Activated naive CD4-positive, alpha-beta T cell treated with anti-CD3 and anti-CD28 coated beads, Interleukin-2, amount 50 U/mL, for 16 hours (primary cell): Measurements from ENCODE around the gene CCSER2.

Experiments
- DNase-seq: peaks from one replicate; pipeline ENCODE4 v3.0.0-alpha.2; 2020

Gene CCSER2

DNA sequence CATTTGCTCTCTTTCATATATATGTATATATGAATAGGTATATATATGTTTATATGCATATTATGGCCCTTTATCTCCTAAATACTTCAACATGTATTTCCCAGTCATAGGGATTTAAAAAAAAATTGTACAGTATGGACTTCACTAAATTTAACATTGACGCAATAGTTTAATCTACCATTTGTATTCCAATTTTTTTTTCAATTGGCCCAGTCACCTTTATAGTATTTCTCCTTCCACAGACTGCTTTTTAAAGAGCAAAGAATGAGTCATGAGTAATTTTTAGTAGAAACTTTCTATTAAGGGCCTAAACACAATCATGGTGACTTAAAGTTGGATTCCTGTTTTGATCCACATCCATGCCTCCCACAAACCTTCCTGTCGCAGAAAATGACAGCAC is 20.5 kb downstream of the CCSER2 start:
- no peak for DNase-seq

DNA sequence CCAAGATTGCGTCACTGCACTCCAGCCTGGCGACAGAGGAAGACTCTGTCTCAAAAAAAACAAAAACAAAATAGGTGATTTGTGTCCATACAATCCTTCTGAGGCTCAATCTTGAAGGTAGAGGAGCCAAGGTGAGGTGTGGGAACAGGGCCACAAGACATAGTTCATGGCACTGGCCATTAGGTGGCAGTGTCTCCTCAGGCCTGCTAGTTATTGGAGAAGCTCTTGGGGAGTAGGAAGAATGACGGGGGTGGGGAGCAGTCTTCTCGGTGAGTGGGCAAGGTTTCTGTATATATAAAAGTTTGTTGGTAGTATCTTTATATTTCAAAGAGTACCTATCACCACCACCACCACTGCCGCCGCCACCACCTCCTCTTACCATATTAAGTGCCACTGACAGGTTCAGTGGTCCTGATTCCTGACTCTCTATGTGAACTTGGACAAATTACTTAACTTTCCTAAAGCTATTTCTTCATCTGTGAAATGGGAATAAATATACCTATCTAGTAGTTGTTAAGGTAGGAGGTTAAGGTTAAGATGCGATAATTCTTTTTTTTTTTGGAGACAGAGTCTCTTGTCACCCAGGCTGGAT is 24.0 kb downstream of the CCSER2 start:
- DNase-seq, result peak; percentile 75

DNA sequence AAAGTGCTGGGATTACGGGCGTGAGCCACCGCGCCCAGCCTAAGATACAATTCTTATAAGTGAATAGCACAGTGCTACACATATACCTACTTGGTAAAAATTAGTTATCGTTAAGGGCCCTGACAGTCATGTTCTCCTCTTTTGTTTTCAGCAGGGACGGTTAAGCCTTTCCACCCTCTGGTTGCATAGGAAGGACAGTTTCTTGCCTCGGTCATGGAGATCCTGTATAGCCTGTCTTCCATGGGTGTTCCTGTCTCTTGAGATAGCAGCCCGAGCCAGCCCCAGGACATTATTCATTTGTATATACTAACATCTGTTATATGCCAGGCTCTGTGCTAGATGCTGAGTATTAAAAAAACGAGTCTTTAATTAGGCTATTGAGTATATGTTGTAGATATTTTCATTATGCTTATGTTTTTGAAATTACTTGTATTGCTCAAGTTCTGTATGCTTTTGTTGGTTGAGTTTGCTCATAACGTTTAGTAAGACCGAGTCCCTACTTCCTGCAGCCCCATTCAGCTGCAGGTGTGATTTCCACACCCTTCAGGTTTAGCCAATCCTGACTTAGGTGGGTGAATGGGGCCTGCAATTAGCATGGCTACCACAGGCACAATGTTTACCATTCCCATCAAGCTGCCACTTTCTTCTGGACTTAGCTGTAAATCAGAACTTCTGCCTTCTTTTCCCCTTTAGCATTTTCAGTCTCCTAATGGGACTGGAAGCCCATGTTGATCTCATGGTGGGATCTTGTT is 24.8 kb downstream of the CCSER2 start:
- DNase-seq, result no peak

- no peak for DNase-seq
Observed at GRCh38 chr10:84354623-84355022, 26.2 kb downstream of the CCSER2 start.

DNA sequence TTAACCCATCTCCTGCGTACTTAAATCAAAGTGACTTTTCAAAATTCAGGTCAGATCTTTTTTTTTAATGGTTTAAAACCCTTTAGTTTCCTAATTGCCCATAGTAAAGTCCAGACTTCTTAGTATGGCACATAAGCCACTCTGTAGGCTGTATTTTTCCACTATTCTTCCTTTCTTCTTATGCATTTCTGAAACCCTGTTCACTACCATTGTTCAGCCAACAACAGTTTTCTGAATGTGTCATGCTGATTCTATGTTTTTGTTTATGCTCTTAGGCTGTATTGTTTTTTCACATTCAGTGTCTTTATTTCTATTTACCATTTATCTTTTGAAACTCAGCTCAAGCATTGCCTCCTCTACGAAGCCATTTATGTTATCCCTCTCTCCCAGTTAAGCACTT is 26.7 kb downstream of the CCSER2 start:
- DNase-seq, result no peak

- DNase-seq, result no peak
Observed at GRCh38 chr10:84356928-84357327, 28.5 kb downstream of the CCSER2 start.

DNA sequence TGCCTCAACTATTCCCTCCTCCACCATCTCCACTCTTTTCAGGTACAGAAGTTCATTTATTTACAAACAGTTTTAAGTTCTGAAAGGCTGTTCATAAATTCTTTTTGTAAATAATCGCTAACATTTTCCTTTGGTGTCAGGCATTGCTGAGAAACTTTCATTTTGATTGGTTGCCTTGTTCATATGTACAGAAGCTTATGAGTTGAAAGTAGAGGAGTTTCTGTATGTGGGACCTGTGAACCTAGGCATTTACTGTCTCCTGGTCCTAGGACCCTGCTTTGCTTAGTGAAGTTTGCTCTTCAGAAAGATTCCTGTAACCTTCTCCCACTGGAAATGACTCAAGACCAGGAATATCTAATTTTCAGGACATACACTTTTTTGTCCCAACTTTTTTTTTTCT is 30.4 kb downstream of the CCSER2 start:
- no peak for DNase-seq

DNA sequence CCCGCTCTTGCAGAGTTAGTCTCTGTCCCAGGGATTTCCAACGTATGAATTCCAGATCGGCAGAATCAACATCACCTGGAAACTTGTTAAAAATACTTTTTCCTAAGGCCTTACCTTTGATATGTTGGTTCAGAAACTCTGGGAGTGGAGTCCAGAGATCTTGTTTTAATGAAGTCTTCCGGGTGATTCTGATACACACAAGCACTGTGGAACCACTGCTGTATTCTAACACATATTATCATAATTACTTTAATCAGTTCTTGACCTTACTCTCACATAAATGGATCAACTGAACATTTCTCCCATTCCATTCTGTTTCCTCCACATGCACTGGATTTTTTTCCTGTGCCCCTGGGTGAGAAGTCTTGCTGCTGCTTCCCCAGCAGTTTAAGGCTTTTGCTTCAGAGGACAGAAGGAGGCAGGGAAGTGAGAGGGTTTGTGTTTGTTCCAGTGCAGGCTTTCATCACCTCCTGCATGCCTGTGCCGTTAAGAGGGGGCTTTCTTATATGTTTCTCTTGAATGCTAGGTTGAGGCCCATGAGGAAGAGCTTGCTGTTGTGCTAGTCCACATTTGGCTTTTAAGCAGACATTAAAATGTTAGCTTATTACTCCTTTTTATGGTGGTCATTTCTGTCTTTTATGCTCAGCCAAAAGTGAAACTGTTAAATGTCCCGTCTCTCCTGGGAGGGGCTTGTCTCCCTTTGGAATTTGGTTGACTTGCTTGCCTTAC is 32.4 kb downstream of the CCSER2 start:
- DNase-seq, result no peak

DNA sequence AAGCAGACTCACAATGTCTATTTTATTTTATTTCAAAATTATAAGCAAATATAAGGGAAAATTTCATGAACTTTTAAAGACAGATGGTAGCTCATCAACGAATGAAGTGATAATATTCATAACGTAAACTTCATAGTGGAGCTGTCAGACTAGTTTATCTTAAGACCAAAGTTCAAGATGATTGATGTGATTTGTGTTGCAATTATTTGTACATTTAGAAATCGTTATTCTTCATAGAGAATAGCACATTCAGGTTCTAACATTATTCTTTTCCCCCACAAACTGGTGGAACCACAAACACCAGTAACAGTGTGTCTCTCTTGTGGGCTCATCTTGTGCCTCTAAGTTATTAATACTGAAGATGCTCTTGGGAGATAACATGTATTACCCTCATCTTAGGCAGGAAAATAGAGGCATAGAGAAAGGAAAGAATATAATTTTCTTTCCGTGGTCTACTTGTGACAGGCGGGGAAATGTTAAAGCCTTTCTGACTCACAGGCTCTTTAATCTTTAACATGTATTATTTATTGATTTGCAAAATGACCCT is 37.0 kb downstream of the CCSER2 start:
- no peak for DNase-seq

- no peak for DNase-seq
Observed at GRCh38 chr10:84366041-84366440, 37.7 kb downstream of the CCSER2 start.

DNA sequence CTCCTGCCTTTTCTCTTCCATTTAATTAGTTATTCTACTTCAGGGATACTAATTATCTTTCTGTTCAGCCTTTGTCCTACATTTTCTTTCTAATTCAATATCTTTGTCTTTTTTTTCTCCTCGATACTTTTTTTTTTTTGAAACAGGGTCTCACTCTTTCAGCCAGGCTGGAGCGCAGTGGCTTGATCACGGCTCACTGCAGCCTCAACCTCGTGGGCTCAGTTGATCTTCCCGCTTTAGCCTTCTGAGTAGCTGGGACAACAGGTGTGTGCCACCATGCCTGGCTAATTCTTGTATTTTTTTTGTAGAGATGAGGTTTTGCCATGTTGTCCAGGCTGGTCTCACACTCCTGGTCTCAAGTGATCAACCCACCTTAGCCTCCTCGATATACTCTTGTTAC is 38.9 kb downstream of the CCSER2 start:
- DNase-seq, result no peak

DNA sequence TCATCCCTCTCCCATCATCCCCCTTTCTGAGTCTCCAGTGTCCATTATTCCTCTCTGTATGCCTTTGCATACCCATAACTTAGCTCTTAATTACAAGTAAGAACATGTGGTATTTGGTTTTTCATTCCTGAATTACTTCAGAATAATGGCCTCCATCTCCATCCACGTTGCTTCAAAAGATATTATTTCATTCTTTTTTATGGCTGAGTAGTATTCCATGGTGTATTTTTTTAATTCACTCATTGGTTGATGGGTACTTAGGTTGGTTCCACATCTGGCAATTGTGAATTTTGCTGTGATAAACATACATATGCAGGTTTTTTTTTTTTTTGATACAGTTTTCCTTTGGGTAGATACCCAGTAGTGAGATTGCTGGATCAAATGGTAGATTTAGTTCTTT is 40.4 kb downstream of the CCSER2 start:
- DNase-seq, result no peak

DNA sequence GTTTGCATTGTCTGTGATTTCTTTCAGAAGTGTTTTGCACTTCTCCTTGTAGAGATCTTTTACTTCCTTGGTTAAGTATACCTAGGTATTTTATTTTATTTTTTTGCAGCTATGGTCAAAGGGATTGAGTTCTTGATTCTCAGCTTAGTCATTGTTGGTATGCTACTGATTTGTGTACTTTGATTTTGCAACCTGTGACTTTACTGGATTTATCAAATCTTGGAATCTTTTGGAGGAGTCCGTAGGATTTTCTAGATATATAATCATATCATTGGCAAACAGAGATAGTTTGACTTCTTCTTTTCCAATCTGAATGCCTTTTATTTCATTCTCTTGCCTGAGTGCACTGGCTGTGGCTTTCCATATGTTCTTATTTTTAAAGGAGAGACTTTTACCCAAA is 41.9 kb downstream of the CCSER2 start:
- no peak for DNase-seq

- DNase-seq, result no peak
Observed at GRCh38 chr10:84371944-84372343, 43.6 kb downstream of the CCSER2 start.

GRCh38 chr10:84373000-84373399 is 44.6 kb downstream of the CCSER2 start:
- DNase-seq, result no peak

- no peak for DNase-seq
Observed at GRCh38 chr10:84374455-84374854, 46.1 kb downstream of the CCSER2 start.

DNA sequence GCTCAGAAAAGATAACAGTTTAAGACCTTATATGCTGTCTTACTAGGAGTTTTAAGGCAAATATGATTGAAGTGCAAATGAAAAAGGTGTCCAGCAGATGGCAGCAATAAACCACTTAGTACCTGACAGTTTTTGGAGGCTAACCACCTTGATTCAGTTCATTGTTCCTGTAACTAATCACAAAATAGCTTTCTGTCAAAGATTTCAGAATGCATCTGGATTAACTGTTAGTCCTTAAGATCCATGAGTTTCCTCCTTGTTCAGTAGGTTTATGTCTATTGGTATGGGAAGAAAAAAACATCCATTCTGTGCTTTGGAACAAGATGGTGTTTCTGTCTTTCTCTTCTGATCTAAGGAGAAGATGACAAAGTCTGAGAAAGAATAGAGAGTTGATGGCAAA is 46.6 kb downstream of the CCSER2 start:
- DNase-seq, result no peak

GRCh38 chr10:84375881-84376280 is 47.5 kb downstream of the CCSER2 start:
- DNase-seq, result no peak

DNA sequence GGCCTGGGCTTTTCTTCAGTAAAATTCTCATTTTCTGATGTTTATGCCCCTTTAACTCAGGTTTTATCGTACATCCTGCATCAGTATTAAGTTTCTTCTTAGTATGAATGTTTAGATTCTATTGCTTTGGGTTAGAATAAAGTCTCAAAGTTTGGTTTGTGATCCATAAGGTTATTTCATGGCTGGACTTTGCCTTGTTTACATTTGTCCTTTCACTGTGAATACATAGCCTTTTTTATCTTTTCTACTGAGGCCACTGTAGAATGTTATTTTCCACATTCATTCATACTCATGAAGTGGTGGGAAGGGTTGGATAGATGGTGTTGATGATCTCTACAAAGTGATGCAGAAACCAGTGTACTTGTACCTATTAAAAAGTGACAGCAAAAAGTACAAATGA is 59.8 kb downstream of the CCSER2 start:
- DNase-seq, result no peak

DNA sequence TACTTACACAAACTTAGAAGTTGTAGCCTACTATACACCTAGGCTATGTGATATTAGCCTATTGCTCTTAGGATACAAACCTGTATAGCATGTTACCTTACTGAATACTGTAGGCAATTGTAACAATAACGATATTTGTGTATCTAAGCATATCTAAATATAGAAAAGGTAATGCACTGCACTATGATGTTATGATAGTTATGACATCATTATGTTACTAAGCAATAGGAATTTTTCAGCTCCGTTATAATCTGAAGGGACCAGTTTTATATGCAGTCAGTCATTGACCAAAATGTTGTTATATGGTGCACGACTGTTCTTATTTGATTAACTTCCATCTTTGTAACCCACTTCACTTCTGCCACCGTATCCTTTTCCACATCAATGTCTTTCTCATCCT is 62.0 kb downstream of the CCSER2 start:
- DNase-seq, result no peak

DNA sequence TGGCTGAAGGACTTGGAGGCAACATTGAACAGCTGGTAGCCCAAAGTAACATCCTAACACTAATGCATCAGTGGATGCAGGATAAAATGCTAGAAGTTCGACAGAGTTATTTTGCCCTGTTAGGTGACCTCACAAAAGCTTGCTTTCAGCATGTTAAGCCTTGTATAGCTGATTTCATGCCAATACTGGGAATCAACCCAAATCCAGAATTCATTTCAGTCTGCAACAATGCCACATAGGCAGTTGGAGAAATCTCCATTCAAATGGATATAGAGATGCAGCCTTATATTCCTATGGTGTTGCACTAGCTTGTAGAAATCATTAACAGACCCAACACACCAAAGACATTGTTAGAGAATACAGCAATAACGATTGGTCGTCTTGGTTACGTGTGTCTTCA is 62.9 kb downstream of the CCSER2 start:
- DNase-seq, result no peak

DNA sequence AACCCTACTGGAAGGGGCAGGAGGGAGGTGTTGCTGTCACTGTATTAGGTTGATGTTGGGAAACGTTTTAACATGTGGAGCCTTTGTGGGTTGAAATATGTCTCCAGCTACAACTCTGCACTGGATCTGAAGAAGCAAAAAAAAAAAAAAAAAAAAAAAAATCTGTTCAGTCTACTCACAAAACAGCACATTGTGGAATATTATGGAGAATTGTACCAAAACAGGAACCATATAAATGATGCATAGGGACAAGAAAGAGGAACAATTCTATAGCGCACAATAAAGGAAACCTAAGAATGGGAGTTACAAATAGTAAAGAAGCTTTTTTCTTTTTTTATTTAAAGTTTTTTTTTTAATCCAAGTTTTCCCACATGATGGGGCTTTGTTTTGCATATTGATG is 63.8 kb downstream of the CCSER2 start:
- DNase-seq, result no peak

- no peak for DNase-seq
Observed at GRCh38 chr10:84395581-84395980, 67.2 kb downstream of the CCSER2 start.

- DNase-seq, result no peak
Observed at GRCh38 chr10:84397735-84398144, 69.4 kb downstream of the CCSER2 start.
